GM23338 (cell line): Measurements from ENCODE around the gene KIF22. TPM values are rescaled to one million over a fixed set of nuclear protein-coding genes. Genes with fewer than 3 reads are reported as not detected.

ENCODE experiments used
- ATAC-seq: fragments of 200-7000 bp; cut with Tn5 transposase; 3 replicates; pipeline ENCODE4 v1.9.1; 2020
- DNase-seq: peaks from one replicate; pipeline ENCODE4 v3.0.0-alpha.2; 2015; ENCODE audit warnings: low spot score
- H2AFZ ChIP-seq: fragments of 200-600 bp; sonication (generic); 2 replicates; pipeline ENCODE4 v1.8.0; 2016; ENCODE audit warnings: antibody characterized with exemption, mild to moderate bottlenecking, moderate library complexity
- H3F3A ChIP-seq: fragments of 200-600 bp; sonication (generic); replicated peaks from 2 replicates; pipeline ENCODE4 v1.8.0; 2017; ENCODE audit warnings: antibody characterized with exemption, mixed run types, low read depth
- H3K27ac ChIP-seq: fragments of 200-600 bp; sonication (generic); 2 replicates; pipeline ENCODE4 v1.6.1; 2016; ENCODE audit warnings: low read depth
- H3K27me3 ChIP-seq: fragments of 200-600 bp; sonication (generic); 2 replicates; pipeline ENCODE4 v1.8.0; 2016; ENCODE audit warnings: mild to moderate bottlenecking, mixed run types, moderate library complexity; ENCODE audit not compliant: insufficient read depth
- H3K36me3 ChIP-seq: fragments of 200-600 bp; sonication (generic); 2 replicates; pipeline ENCODE4 v1.8.0; 2016; ENCODE audit warnings: mild to moderate bottlenecking; ENCODE audit not compliant: insufficient read depth
- H3K4me1 ChIP-seq: fragments of 200-600 bp; sonication (generic); 2 replicates; pipeline ENCODE4 v1.8.0; 2016; ENCODE audit warnings: mild to moderate bottlenecking, moderate library complexity; ENCODE audit not compliant: insufficient read depth
- H3K4me2 ChIP-seq: fragments of 200-600 bp; sonication (generic); 2 replicates; pipeline ENCODE4 v1.7.1; 2017; ENCODE audit warnings: mixed run types
- H3K4me3 ChIP-seq: fragments of 200-600 bp; sonication (generic); 2 replicates; pipeline ENCODE4 v1.6.1; 2016; ENCODE audit warnings: mixed run types
- H3K79me2 ChIP-seq: fragments of 200-600 bp; sonication (generic); replicated peaks from 2 replicates; pipeline ENCODE4 v1.8.0; 2017; ENCODE audit warnings: mild to moderate bottlenecking; ENCODE audit not compliant: insufficient read depth
- H3K9me2 ChIP-seq: fragments of 200-600 bp; sonication (generic); 2 replicates; pipeline ENCODE4 v1.8.0; 2017; ENCODE audit not compliant: insufficient read depth
- H4K20me1 ChIP-seq: fragments of 200-600 bp; sonication (generic); replicated peaks from 2 replicates; pipeline ENCODE4 v1.8.0; 2017; ENCODE audit warnings: mild to moderate bottlenecking; ENCODE audit not compliant: insufficient read depth
- H3K27ac Mint-ChIP-seq: 2 replicates; pipeline ENCODE4 v1.8.0; 2020; ENCODE audit warnings: inconsistent platforms, mild to moderate bottlenecking, moderate library complexity, mixed read lengths
- H3K27me3 Mint-ChIP-seq: 3 replicates; pipeline ENCODE4 v1.8.0; 2022; ENCODE audit warnings: low read depth, mild to moderate bottlenecking, moderate library complexity, mixed read lengths, inconsistent platforms; ENCODE audit not compliant: insufficient read depth, poor library complexity
- H3K36me3 Mint-ChIP-seq: 3 replicates; pipeline ENCODE4 v1.8.0; 2021; ENCODE audit warnings: low read depth, mild to moderate bottlenecking, inconsistent platforms, moderate library complexity, mixed read lengths
- H3K4me1 Mint-ChIP-seq: 3 replicates; pipeline ENCODE4 v1.8.0; 2020; ENCODE audit warnings: mild to moderate bottlenecking, inconsistent platforms, mixed read lengths
- H3K4me3 Mint-ChIP-seq: 3 replicates; pipeline ENCODE4 v1.8.0; 2021; ENCODE audit warnings: moderate library complexity, mild to moderate bottlenecking, inconsistent platforms, mixed read lengths
- H3K9me3 Mint-ChIP-seq: 3 replicates; pipeline ENCODE4 v1.8.0; 2020; ENCODE audit warnings: moderate library complexity, mild to moderate bottlenecking, inconsistent platforms, mixed read lengths
- CREB1 ChIP-seq: fragments of 250-450 bp; sonication (Bioruptor Pico); IDR thresholded peaks from 2 replicates; pipeline ENCODE4 v1.5.0; 2020; ENCODE audit warnings: low read depth, mild to moderate bottlenecking, moderate library complexity
- CTCF ChIP-seq, 2 experiments: fragments of 200-600 bp in 1 of 2; sonication (generic) in 1 of 2; conservative IDR thresholded peaks; 2 replicates each; pipeline versions ENCODE4 v1.5.1 to v1.6.1; 2016 to 2017; ENCODE audit warnings: antibody characterized with exemption in 2 of 2, low read depth in 2 of 2, mild to moderate bottlenecking in 2 of 2, moderate library complexity in 1 of 2
- ETS1 ChIP-seq: IDR thresholded peaks from 2 replicates; pipeline ENCODE4 v1.6.1; 2016; ENCODE audit warnings: antibody characterized with exemption
- EZH2 ChIP-seq: fragments of 200-600 bp; sonication (generic); IDR thresholded peaks from one replicate; pipeline ENCODE4 v1.8.0; 2017; ENCODE audit warnings: antibody characterized with exemption, mild to moderate bottlenecking, low read depth; ENCODE audit not compliant: unreplicated experiment
- EZH2phosphoT487 ChIP-seq: fragments of 200-600 bp; sonication (generic); IDR thresholded peaks from one replicate; pipeline ENCODE4 v1.8.1; 2018; ENCODE audit warnings: antibody characterized with exemption; ENCODE audit not compliant: unreplicated experiment
- JUNB ChIP-seq: IDR thresholded peaks from one replicate; pipeline ENCODE4 v1.6.1; 2016; ENCODE audit warnings: antibody characterized with exemption; ENCODE audit not compliant: unreplicated experiment
- NANOG ChIP-seq: IDR thresholded peaks from 2 replicates; pipeline ENCODE4 v1.6.1; 2016; ENCODE audit warnings: antibody characterized with exemption, borderline replicate concordance
- POLR2AphosphoS5 ChIP-seq: IDR thresholded peaks from 2 replicates; pipeline ENCODE4 v1.6.1; 2016; ENCODE audit warnings: antibody characterized with exemption, low read depth
- STAT1 ChIP-seq: IDR thresholded peaks from one replicate; pipeline ENCODE4 v1.6.1; 2016; ENCODE audit warnings: antibody characterized with exemption; ENCODE audit not compliant: unreplicated experiment
- ZNF114 ChIP-seq: fragments of 250-450 bp; sonication (Bioruptor Pico); IDR thresholded peaks from 2 replicates; pipeline ENCODE4 v1.5.0; 2020; ENCODE audit warnings: mild to moderate bottlenecking, moderate library complexity
- ZNF331 ChIP-seq: fragments of 250-450 bp; sonication (Bioruptor Pico); IDR thresholded peaks from 2 replicates; pipeline ENCODE4 v1.5.0; 2020; ENCODE audit warnings: low read depth, mild to moderate bottlenecking, moderate library complexity
- polyA plus RNA-seq: library from polyadenylated mRNA; unstranded; fragments of >200 nt; fragmentation: Nextera tagmentation; extraction: Ambion mirVana; gene quantifications from 2 replicates; pipeline ENCODE4 v1.2.1, GENCODE V29; 2016
- total RNA-seq: library from RNA; depleted of rRNA; stranded (reverse); fragments of >200 nt; shearing (Covaris generic); gene quantifications from 2 replicates; pipeline ENCODE4 v1.2.3, GENCODE V29; 2014
- TF ChIP-seq, protein P1 (sequence below): fragments of 250-450 bp; sonication (Bioruptor Pico); IDR thresholded peaks from 2 replicates; pipeline ENCODE4 v1.5.0; 2020; ENCODE audit warnings: mild to moderate bottlenecking, moderate library complexity
- TF ChIP-seq, protein P2 (sequence below): IDR thresholded peaks from one replicate; pipeline ENCODE4 v1.6.1; 2018; ENCODE audit warnings: antibody characterized with exemption; ENCODE audit not compliant: unreplicated experiment

Gene KIF22
- total and polyA plus RNA-seq, 2 experiments from 2014 or later = 110 to 192 TPM

DNA sequence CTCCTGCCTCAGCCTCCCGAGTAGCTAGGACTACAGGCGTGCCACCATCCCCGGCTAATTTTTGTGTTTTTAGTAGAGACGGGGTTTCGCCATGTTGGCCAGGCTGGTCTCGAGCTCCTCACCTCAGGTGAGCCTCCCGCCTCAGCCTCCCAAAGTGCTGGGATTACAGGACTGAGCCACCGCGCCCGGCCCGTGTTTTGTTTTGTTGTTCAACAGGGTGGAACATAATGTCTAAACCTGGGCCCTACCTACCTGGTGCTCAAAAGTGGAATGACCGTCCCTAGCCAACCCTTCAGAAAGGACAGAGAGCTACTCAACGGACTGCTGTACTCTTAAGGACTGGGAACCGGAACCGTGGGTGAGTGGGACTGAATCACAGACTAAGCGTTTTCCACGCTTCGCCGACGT lies 772 bp upstream of the KIF22 start:
- DNase-seq = peak; percentile 27
- H3K9me3 Mint-ChIP-seq = no peaks in the 10 kb centered on the region
- Histone ChIP-seq H4K20me1 (peaks cover 30% of the 10 kb centered on the region), H3K9me2 (no peaks in the 10 kb centered on the region), H3F3A (peaks cover 20% of the 10 kb centered on the region; the same call in 1 of the 2 replicates), H3K27ac (peak overlapping the region; percentile 94), H3K79me2 (peaks cover 42% of the 10 kb centered on the region), H3K4me3 (peak overlapping the region; percentile 95), H3K36me3 (no peaks in the 10 kb centered on the region), H3K4me2 (peak overlapping the region; percentile 93), H3K27me3 (peaks cover under 1% of the 10 kb centered on the region; the same call in 1 of the 2 replicates), H2AFZ (peak overlapping the region; percentile 98), H3K4me1 (peaks cover 7% of the 10 kb centered on the region; the same call in 1 of the 2 replicates)
- H3K27me3 Mint-ChIP-seq = peaks cover 19% of the 10 kb centered on the region
- H3K4me3 Mint-ChIP-seq = peak overlapping the region; percentile 99
- H3K4me1 Mint-ChIP-seq = peaks cover 21% of the 10 kb centered on the region
- TF ChIP-seq ETS1 = no peak
- TF ChIP-seq, protein P1, sequence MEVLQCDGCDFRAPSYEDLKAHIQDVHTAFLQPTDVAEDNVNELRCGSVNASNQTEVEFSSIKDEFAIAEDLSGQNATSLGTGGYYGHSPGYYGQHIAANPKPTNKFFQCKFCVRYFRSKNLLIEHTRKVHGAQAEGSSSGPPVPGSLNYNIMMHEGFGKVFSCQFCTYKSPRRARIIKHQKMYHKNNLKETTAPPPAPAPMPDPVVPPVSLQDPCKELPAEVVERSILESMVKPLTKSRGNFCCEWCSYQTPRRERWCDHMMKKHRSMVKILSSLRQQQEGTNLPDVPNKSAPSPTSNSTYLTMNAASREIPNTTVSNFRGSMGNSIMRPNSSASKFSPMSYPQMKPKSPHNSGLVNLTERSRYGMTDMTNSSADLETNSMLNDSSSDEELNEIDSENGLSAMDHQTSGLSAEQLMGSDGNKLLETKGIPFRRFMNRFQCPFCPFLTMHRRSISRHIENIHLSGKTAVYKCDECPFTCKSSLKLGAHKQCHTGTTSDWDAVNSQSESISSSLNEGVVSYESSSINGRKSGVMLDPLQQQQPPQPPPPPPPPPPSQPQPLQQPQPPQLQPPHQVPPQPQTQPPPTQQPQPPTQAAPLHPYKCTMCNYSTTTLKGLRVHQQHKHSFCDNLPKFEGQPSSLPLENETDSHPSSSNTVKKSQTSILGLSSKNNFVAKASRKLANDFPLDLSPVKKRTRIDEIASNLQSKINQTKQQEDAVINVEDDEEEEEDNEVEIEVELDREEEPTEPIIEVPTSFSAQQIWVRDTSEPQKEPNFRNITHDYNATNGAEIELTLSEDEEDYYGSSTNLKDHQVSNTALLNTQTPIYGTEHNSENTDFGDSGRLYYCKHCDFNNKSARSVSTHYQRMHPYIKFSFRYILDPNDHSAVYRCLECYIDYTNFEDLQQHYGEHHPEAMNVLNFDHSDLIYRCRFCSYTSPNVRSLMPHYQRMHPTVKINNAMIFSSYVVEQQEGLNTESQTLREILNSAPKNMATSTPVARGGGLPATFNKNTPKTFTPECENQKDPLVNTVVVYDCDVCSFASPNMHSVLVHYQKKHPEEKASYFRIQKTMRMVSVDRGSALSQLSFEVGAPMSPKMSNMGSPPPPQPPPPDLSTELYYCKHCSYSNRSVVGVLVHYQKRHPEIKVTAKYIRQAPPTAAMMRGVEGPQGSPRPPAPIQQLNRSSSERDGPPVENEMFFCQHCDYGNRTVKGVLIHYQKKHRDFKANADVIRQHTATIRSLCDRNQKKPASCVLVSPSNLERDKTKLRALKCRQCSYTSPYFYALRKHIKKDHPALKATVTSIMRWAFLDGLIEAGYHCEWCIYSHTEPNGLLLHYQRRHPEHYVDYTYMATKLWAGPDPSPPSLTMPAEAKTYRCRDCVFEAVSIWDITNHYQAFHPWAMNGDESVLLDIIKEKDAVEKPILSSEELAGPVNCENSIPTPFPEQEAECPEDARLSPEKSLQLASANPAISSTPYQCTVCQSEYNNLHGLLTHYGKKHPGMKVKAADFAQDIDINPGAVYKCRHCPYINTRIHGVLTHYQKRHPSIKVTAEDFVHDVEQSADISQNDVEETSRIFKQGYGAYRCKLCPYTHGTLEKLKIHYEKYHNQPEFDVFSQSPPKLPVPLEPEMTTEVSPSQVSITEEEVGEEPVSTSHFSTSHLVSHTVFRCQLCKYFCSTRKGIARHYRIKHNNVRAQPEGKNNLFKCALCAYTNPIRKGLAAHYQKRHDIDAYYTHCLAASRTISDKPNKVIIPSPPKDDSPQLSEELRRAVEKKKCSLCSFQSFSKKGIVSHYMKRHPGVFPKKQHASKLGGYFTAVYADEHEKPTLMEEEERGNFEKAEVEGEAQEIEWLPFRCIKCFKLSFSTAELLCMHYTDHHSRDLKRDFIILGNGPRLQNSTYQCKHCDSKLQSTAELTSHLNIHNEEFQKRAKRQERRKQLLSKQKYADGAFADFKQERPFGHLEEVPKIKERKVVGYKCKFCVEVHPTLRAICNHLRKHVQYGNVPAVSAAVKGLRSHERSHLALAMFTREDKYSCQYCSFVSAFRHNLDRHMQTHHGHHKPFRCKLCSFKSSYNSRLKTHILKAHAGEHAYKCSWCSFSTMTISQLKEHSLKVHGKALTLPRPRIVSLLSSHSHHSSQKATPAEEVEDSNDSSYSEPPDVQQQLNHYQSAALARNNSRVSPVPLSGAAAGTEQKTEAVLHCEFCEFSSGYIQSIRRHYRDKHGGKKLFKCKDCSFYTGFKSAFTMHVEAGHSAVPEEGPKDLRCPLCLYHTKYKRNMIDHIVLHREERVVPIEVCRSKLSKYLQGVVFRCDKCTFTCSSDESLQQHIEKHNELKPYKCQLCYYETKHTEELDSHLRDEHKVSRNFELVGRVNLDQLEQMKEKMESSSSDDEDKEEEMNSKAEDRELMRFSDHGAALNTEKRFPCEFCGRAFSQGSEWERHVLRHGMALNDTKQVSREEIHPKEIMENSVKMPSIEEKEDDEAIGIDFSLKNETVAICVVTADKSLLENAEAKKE (CRISPR knock-in tag) = no peak
- no peak for TF ChIP-seq JUNB
- TF ChIP-seq CTCF (conservative IDR thresholded peaks at IDR 0.05; ENCODE audit: low read depth in 2 of 2) = no peak
- TF ChIP-seq ZNF331 (CRISPR knock-in tag) = no peak
- TF ChIP-seq, protein P2, sequence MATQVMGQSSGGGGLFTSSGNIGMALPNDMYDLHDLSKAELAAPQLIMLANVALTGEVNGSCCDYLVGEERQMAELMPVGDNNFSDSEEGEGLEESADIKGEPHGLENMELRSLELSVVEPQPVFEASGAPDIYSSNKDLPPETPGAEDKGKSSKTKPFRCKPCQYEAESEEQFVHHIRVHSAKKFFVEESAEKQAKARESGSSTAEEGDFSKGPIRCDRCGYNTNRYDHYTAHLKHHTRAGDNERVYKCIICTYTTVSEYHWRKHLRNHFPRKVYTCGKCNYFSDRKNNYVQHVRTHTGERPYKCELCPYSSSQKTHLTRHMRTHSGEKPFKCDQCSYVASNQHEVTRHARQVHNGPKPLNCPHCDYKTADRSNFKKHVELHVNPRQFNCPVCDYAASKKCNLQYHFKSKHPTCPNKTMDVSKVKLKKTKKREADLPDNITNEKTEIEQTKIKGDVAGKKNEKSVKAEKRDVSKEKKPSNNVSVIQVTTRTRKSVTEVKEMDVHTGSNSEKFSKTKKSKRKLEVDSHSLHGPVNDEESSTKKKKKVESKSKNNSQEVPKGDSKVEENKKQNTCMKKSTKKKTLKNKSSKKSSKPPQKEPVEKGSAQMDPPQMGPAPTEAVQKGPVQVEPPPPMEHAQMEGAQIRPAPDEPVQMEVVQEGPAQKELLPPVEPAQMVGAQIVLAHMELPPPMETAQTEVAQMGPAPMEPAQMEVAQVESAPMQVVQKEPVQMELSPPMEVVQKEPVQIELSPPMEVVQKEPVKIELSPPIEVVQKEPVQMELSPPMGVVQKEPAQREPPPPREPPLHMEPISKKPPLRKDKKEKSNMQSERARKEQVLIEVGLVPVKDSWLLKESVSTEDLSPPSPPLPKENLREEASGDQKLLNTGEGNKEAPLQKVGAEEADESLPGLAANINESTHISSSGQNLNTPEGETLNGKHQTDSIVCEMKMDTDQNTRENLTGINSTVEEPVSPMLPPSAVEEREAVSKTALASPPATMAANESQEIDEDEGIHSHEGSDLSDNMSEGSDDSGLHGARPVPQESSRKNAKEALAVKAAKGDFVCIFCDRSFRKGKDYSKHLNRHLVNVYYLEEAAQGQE = no peak
- TF ChIP-seq POLR2AphosphoS5 = no peak
- TF ChIP-seq ZNF114 = no peak
- TF ChIP-seq STAT1 = no peak
- no peak for TF ChIP-seq NANOG
- no peak for TF ChIP-seq EZH2phosphoT487
- no peak for TF ChIP-seq EZH2
- no peak for TF ChIP-seq CREB1 (CRISPR knock-in tag)
- peaks cover 19% of the 10 kb centered on the region for H3K36me3 Mint-ChIP-seq
- H3K27ac Mint-ChIP-seq = peak overlapping the region; percentile 96
- peak; percentile 3 for ATAC-seq
